ENCODE data around the gene SNX13.

Gene SNX13

GRCh38 chr7:17774248-17774647, 166.0 kb downstream of the SNX13 start:
- H3K9me3 Mint-ChIP-seq = no peaks in the 10 kb centered on the region
- H3K27me3 Mint-ChIP-seq = no peaks in the 10 kb centered on the region
- no peaks in the 10 kb centered on the region for H3K36me3 Mint-ChIP-seq (ENCODE audit: low read depth)
- H3K4me3 Mint-ChIP-seq = no peak overlapping the region
- peaks cover 6% of the 10 kb centered on the region for H3K4me1 Mint-ChIP-seq (ENCODE audit: low read depth)
- no peak overlapping the region for H3K27ac Mint-ChIP-seq

- H3K4me3 Mint-ChIP-seq = no peak overlapping the region
- H3K9me3 Mint-ChIP-seq = no peaks in the 10 kb centered on the region
- no peaks in the 10 kb centered on the region for H3K36me3 Mint-ChIP-seq (ENCODE audit: low read depth)
Measured at GRCh38 chr7:17773289-17773626, 167.0 kb downstream of the SNX13 start.

GRCh38 chr7:17772581-17773288, 167.6 kb downstream of the SNX13 start:
- Mint-ChIP-seq H3K9me3 (no peaks in the 10 kb centered on the region), H3K4me3 (no peak overlapping the region), H3K4me1 (ENCODE audit: low read depth) (peaks cover 6% of the 10 kb centered on the region), H3K27me3 (no peaks in the 10 kb centered on the region), H3K36me3 (ENCODE audit: low read depth) (no peaks in the 10 kb centered on the region), H3K27ac (no peak overlapping the region)

More at GRCh38 chr7:17773289-17773626, 167.0 kb downstream of the SNX13 start:
- no peaks in the 10 kb centered on the region for H3K27me3 Mint-ChIP-seq
- H3K4me1 Mint-ChIP-seq (ENCODE audit: low read depth) = peaks cover 6% of the 10 kb centered on the region
- H3K27ac Mint-ChIP-seq = no peak overlapping the region

- no peaks in the 10 kb centered on the region for H3K27me3 Mint-ChIP-seq
- H3K27ac Mint-ChIP-seq = no peak overlapping the region
- H3K4me1 Mint-ChIP-seq (ENCODE audit: low read depth) = peaks cover 6% of the 10 kb centered on the region
- no peak overlapping the region for H3K4me3 Mint-ChIP-seq
- H3K9me3 Mint-ChIP-seq = no peaks in the 10 kb centered on the region
- no peaks in the 10 kb centered on the region for H3K36me3 Mint-ChIP-seq (ENCODE audit: low read depth)
Measured at GRCh38 chr7:17771901-17772408, 168.3 kb downstream of the SNX13 start.

GRCh38 chr7:17770710-17771375, 169.5 kb downstream of the SNX13 start:
- no peak overlapping the region for H3K4me3 Mint-ChIP-seq

GRCh38 chr7:17769918-17770317, 170.4 kb downstream of the SNX13 start:
- Mint-ChIP-seq H3K36me3 (ENCODE audit: low read depth) (no peaks in the 10 kb centered on the region), H3K27me3 (no peaks in the 10 kb centered on the region), H3K4me3 (no peak overlapping the region), H3K9me3 (no peaks in the 10 kb centered on the region), H3K27ac (no peak overlapping the region), H3K4me1 (ENCODE audit: low read depth) (peaks cover 6% of the 10 kb centered on the region)

More at GRCh38 chr7:17770710-17771375, 169.5 kb downstream of the SNX13 start:
- H3K9me3 Mint-ChIP-seq = no peaks in the 10 kb centered on the region
- peaks cover 6% of the 10 kb centered on the region for H3K4me1 Mint-ChIP-seq (ENCODE audit: low read depth)
- no peaks in the 10 kb centered on the region for H3K36me3 Mint-ChIP-seq (ENCODE audit: low read depth)
- H3K27me3 Mint-ChIP-seq = no peaks in the 10 kb centered on the region
- no peak overlapping the region for H3K27ac Mint-ChIP-seq

GRCh38 chr7:17758008-17758407, 182.3 kb downstream of the SNX13 start:
- no peaks in the 10 kb centered on the region for H3K9me3 Mint-ChIP-seq
- no peaks in the 10 kb centered on the region for H3K4me1 Mint-ChIP-seq (ENCODE audit: low read depth)
- H3K27ac Mint-ChIP-seq = no peak overlapping the region
- H3K4me3 Mint-ChIP-seq = no peak overlapping the region
- H3K27me3 Mint-ChIP-seq = no peaks in the 10 kb centered on the region
- H3K36me3 Mint-ChIP-seq (ENCODE audit: low read depth) = peaks cover 11% of the 10 kb centered on the region

- no peaks in the 10 kb centered on the region for H3K27me3 Mint-ChIP-seq
- no peaks in the 10 kb centered on the region for H3K9me3 Mint-ChIP-seq
- no peak overlapping the region for H3K4me3 Mint-ChIP-seq
Measured at GRCh38 chr7:17746020-17746530, 194.2 kb downstream of the SNX13 start.

GRCh38 chr7:17745610-17746009, 194.7 kb downstream of the SNX13 start:
- H3K4me3 Mint-ChIP-seq = no peak overlapping the region
- no peaks in the 10 kb centered on the region for H3K9me3 Mint-ChIP-seq
- H3K27me3 Mint-ChIP-seq = no peaks in the 10 kb centered on the region
- no peaks in the 10 kb centered on the region for H3K36me3 Mint-ChIP-seq (ENCODE audit: low read depth)
- no peak overlapping the region for H3K27ac Mint-ChIP-seq
- H3K4me1 Mint-ChIP-seq (ENCODE audit: low read depth) = no peaks in the 10 kb centered on the region

More at GRCh38 chr7:17746020-17746530, 194.2 kb downstream of the SNX13 start:
- Mint-ChIP-seq H3K36me3 (ENCODE audit: low read depth) (no peaks in the 10 kb centered on the region), H3K27ac (no peak overlapping the region), H3K4me1 (ENCODE audit: low read depth) (no peaks in the 10 kb centered on the region)

GRCh38 chr7:17743316-17743715, 197.0 kb downstream of the SNX13 start:
- no peak overlapping the region for H3K4me3 Mint-ChIP-seq

GRCh38 chr7:17741426-17741825, 198.9 kb downstream of the SNX13 start:
- no peak overlapping the region for H3K4me3 Mint-ChIP-seq
- H3K36me3 Mint-ChIP-seq (ENCODE audit: low read depth) = no peaks in the 10 kb centered on the region
- no peak overlapping the region for H3K27ac Mint-ChIP-seq
- no peaks in the 10 kb centered on the region for H3K4me1 Mint-ChIP-seq (ENCODE audit: low read depth)
- H3K27me3 Mint-ChIP-seq = peaks cover 8% of the 10 kb centered on the region
- no peaks in the 10 kb centered on the region for H3K9me3 Mint-ChIP-seq

More at GRCh38 chr7:17743316-17743715, 197.0 kb downstream of the SNX13 start:
- no peaks in the 10 kb centered on the region for H3K4me1 Mint-ChIP-seq (ENCODE audit: low read depth)
- H3K27ac Mint-ChIP-seq = no peak overlapping the region
- no peaks in the 10 kb centered on the region for H3K27me3 Mint-ChIP-seq
- H3K9me3 Mint-ChIP-seq = no peaks in the 10 kb centered on the region
- H3K36me3 Mint-ChIP-seq (ENCODE audit: low read depth) = no peaks in the 10 kb centered on the region

All from stimulated activated naive CD8-positive, alpha-beta T cell treated with anti-CD3 and anti-CD28 coated beads, Interleukin-15, Interleukin-2, amounts not matched to agents 100 ng/mL and 50 ng/mL, for 24 hours (primary cell).